HG03442 (cell line): ENCODE measurements around the gene PSMD1.
"Not testable (repeated sequence)": the region's sequence is repeated elsewhere in the genome, so short reads cannot be mapped to it uniquely, and the experiment has no call there.

Source experiments
- ATAC-seq: cut with Tn5 transposase; IDR thresholded peaks from one replicate; pipeline ENCODE4 v1.9.1; 2021; ENCODE audit warnings: mild to moderate bottlenecking, moderate library complexity; ENCODE audit not compliant: unreplicated experiment

PSMD1 gene

DNA sequence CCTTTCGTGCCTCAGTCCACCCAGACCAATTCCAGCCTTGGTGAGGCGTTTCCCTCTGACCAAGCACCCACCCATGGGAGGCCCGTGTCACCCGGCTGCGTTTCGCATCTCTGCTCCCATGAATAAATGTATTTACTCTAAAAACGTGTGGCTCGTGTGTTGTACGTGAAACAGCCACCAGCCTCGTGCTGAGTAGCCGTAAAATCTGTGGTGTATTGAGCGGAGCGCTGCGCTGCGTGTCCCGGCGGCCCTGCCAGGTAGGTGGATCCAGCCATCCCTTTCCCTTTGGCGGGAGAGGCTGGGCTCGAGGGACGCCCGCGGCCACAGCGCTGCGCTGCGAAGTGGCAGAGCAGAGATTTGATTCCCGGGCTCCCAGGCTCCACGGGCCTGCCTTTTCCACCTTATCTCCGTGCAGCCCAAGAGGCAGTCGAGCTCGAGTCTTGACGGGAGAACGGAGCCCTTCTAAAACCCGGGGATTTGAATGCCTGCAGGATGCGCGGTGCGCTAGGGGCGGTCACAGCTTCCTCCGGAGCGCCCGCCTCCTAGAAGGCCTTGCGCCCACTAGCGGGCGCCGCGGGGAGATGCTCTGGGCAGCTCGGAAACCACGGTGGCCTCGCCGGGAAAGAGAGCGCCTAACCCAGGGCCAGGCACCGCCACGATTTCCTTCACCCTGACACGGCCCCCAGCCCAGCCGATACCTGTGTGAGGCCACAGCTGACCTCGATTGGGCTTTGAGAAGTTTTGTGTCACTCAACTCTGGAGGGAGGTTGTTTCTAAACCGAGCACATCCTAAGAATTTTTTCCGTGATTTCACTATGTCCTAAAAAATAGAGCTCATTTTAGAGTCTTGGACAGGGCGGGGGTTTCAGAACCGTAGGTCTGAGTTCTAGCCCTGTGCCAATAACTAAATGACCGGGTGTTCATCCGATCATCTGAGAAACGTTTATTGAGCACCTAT lies 3.9 kb upstream of the PSMD1 start:
- ATAC-seq: peak; percentile 55

DNA sequence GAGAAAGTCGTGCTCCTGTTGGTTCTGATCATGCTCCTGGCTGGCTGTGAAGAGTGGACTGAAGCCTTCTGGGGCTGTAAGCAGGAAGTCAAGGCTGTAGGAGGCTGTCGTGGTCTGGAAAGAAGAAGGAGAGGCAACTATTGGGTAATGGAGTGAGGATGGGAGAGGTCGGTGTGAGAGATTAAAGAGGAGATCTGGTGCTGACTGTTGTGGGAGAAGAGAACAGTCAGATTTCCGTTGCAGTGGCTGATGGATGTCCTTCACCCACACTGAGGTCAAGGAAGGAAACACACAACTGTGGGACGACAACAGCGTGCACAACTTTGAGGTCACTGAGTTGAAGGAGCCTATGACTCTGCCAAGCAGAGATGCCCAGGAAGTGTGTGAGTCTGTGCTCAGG lies 2.8 kb upstream of the PSMD1 start:
- no peak for ATAC-seq

DNA sequence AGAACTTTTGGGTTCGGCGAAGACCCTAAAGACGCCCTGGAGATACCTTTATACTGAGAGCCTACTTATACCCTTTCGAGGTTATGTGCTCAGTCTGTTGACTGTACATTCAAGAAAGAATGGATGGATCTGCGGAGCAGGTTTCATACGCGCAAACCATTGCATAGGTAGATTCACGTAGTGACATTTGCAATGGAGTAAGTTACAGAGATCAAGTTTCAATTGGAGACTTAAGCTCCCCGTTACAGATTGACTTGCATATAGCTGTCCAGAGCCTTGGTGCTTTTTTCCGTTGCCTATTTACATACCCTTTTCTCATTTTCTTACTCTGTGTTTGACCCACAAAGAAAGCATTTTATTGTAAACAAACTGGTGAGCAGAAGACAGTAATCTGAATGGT lies 923 bp downstream of the PSMD1 start:
- no peak for ATAC-seq

DNA sequence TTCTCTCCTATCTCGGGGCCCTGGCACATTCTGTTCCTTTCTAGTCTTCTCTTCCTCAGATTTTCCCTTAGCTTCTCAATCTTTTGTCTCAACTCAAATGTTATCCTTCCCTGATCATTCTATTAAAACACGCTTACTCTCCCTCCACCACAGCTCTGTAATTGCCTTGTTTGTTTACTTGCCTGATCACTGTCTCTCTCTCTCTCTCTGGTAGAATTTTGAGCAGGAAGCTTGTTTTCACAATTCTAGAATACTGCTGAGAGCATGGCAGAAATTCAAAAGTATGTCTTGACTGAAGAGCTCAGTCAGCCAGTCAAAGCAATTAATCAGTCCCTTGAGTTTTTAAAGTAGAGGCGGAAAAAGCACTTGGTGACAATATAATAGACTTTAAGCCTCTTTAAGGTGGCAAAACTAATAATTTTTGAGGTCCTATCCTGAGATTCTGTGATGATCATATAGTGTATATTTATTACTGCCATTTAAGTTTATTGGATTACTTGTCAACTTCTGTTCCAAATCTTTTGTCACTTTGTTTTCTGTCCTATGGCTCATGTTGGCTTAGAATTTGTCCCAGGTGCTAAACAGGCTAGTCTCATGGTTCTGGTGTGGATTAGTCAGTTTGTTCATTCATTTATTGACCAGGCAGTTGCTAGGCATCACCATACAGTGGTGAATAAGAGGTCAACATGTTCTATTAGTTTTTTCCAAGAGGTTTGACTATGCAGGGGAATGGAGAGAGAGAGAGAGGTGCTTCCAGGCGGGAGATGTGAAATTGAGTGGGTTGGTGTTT lies 2.3 kb downstream of the PSMD1 start:
- no peak for ATAC-seq

DNA sequence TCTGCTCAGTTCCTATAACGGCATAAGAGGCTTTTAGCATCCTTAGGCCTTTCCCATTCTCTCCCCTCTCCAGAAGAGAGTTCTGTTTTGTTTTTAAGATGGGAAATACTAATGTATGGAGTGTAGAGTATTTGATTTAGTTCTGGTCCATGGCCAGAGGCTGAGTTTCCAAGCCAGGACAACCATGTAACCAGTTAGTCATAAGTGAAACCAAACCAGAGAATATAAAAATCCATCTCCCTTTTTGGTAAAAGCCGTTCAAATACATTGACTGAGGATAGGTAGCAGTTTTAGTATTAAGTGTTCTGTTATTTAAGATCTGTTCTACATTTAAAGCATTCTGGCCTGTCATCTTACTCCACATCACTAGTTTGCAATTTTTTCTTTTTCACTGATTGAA lies 3.1 kb downstream of the PSMD1 start:
- ATAC-seq: no peak

DNA sequence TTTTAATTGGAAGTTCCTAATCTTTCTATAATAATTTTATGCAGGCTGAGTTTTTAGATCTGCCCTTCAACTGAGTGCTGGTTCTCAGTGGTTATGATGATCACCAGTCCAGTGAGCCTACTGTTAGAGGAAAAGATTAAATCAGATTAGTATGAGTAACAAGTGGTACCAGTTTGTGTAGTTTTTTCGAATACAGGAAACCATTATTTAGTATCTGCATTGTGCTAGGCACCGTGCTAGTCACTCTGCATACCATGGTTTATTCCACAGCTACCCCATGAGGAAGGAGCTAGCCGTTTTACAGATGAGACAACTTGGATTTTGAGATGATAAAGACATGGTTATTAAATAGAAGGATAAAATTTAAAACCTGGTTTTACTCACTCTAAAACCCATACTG lies 6.1 kb downstream of the PSMD1 start:
- no peak for ATAC-seq

DNA sequence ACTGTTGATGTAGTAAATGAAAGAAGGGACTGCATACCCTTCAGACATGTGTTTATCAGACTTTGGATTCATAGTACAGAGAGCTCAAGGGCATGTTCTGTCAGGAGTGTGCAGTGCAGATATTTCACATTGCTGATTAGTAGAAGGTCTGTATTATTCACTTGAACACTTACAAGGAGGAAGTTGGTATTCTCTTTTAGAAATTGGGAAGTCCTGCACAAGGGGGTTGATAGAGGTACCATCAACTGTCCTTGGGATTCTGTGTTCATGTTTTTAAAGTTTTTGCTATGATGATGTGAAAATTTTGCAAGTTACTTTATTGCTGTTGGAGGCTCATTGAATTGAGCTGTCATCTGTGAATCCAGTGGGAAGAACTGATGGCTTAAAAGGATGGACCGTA lies 6.7 kb downstream of the PSMD1 start:
- no peak for ATAC-seq

DNA sequence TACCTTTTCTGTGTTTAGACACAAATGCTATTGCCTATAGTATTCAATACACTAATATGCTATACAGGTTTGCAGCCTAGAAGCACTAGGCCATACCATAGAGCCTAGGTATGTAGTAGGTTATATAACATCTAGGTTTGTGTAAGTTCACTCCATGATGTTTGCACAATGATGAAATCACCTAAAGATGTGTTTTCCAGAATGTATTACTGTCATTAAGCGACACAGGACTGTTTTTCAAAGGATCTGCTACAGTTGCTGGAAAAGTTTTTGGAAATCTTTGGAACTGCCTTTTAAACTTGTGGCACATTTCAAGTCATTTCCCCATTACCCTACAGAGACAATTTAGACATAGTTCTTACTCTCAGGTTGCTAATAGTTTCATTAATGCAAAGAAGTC lies 9.3 kb downstream of the PSMD1 start:
- no peak for ATAC-seq

DNA sequence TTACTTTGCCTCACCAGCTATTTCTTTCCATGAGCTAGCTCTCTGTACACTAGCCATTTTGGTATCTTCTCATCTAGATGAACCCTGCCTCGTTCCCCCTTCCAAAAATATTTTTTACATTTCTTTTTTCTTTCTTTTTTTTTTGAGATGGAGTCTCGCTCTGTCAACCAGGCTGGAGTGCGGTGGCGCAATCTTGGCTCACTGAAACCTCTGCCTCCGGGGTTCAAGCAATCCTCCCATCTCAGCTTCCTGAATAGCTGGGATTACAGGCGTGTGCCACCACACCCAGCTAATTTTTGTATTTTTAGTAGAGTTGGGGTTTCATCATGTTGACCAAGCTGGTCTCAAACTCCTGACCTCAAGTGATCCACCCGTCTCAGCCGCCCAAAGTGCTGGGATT lies 10.9 kb downstream of the PSMD1 start:
- not testable (repeated sequence) for ATAC-seq

DNA sequence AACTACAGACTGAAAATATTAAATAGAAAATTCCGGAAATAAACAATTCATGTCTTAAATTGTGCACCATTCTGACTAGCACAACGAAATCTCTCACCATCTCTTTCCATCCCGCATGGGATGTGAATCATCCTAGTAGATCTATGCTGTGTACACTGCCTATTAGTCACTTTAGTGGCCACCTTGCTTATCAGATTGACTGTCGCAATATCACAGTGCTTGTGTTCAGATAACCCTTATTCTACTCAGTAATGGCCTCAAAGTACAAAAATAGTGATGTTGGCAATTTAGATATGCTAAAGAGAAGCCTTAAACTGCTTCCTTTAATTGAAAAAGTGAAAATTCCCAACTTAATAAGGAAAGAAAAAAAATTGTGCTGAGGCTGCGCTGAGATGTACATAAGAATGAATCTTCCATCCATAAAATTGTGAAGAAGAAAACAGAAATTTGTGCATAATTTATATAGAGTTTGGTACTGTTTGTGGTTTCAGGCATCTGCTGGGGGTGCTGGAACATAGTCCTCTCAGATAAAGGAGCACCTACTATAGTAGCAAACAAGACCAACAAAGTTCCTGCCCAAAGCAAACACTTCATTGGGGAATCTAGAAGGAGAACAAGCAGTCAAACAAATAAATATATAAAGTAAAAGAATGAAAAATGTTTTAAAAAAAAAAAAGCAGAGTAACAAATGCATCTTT lies 12.0 kb downstream of the PSMD1 start:
- ATAC-seq: no peak

DNA sequence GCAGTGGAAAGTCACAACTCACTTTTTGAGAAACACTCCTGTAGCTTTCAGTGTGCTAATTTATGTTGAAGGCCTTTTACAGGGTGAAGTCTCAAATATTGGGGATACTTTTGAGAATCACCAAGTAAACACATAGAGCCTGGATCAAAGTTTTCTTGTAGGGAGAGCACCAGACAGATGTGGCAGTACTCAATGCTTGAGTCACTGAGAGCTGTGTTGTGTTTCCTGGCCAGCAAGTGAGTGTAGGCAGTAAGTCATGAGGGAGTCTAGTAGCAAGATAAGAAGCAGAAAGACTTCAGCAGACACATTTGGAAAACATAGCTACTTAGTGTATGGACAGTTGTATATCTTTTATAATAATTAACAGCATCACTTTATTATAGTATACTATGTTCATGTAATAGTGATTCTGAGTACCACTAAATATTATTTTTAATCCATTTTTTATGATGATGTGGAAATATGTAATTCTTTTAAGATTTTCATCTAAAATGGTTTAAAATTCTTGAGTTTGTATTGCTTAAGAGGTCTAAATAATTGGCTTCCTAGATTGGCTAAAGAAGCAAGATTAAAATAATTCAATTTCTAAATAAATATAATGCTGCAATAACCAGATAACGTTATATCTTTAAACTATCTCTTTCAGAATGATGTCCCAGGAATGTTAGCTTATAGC lies 12.8 kb downstream of the PSMD1 start:
- no peak for ATAC-seq

DNA sequence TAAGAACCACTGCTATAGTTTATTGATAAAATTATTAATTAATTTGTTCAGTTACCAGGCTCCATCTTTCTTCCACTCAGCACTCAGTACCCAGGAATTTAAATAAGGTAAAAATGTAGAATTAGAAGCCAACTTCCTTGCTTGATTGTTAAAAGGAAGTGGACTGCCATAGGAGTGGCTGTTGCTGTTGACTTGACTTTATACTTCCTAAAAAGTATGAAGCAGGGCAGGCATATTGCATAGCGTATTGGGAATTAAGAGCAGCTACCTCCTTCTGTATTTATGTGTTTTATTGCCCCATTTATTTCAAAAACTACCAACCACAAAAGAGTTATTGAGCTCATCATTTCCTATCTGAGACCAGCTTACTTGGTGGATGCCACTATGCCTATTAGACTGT lies 27.9 kb downstream of the PSMD1 start:
- no peak for ATAC-seq

DNA sequence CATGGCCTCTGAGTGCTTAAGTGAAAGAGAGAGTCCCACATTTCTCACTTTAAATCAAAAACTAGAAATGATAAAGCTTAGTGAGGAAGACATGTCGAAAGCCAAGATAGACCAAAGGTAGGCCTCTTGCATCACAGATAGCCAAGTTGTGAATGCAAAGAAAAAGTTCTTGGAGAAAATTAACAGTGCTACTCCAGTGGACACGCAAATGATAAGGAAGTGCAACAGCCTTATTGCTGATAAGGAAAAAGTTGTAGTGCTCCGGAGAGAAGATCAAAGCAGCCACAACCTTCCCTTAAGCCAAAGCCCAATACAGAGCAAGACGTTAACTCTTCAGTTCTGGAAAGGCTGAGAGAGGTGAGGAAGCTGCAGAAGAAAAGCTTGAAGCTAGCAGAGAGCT lies 32.1 kb downstream of the PSMD1 start:
- ATAC-seq: no peak

DNA sequence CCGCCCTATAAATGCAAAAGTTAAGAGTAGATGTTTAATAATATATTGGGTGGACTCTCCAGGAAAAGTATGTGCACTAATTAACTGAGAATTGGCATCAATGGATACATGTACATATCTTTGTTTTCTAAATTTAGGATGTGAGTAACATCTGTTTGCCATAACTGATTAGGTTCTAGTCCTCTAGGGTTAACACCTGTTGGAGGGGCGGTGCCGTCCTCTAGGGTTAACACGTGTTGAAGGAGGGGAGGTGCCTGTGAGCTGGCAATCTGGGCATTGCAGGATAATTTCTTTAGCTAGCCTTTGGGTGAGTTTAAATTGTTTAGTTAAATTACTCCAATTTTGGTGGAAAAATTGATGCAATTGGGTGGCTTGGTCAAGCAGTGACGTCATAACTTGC lies 37.3 kb downstream of the PSMD1 start:
- no peak for ATAC-seq

DNA sequence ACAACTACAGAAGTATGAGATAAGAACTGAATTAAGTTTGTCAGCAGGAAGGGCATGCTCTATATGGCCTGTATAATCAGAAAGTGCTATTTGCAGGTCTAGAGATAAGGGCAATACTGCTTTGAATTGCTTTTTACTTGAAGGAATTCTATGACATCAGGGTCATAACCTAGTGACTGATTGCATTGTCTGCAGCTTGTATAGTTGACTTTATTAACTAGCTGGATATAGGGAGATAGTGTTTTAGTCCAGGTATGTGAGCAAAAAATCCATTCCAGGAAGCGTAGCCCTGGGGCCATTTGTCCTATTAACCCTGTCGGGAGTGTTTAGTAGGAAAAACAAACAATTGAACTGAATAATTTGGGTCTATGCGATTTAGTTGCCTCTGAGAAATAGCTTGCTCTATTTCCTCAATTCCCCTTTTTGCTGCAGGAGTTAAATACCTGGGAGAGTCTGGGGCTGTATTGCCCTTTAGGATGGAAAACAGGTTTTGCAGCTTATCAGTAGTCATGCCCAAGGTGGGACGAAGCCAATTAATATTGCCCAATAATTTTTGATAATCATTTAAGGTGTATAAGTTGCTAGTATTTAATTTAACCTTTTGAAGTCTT lies 38.2 kb downstream of the PSMD1 start:
- ATAC-seq: no peak

DNA sequence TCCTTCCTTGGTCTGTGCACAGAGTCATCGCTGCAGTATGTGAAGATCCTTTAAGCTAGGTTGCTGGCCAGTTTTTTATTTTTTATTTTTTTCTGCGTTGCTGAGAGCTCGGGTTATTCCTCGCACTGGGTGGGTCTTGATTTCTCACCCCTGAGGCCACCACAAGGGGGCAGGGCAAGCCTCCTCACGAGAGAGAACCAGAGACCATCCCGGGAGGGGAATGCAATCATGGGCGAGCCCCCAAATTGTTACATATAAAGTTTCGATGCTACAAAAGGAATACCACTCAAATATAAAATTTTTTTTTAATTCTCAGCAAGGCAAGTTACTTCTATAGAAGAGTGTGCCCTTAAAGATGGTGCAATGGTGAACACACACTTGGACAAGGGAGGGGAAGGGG lies 43.3 kb downstream of the PSMD1 start:
- no peak for ATAC-seq

DNA sequence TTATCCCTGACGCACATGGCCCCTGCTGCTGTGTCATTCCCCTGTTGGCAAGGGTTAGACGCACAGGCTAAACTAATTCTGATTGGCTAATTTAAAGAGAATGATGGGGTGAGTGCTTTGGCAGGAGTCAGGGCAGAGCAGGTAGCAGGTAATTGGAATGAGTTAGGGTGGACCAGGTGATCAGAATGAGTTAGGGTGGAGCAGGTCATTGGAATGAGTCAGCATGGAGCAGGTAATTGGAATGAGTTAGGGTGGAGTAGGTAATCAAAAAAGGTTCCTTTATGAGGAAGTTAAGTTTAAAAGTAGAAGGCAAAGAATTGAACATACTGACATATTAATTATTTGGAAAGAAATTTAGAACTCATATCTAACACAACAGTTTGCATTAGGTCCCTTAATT lies 43.7 kb downstream of the PSMD1 start:
- ATAC-seq: not testable (repeated sequence)

DNA sequence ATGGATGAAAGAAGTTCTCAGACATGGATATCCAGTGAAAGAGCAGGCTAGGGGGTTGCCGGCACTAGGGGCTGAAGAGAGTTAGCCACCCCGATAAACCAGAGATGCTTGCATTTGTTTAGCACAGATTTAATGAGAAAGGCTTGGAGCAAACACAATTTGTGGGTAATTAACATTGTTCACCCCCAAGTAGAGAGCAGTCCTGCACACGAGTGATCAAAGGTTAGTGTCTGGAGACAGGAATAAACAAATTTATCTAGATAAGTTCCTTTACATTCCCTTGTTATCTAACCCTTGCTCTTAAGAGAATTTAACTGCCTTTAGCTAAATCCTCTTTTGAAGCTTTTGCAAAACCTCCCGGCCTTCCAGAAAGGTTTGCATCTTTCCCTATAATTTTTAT lies 44.3 kb downstream of the PSMD1 start:
- no peak for ATAC-seq

DNA sequence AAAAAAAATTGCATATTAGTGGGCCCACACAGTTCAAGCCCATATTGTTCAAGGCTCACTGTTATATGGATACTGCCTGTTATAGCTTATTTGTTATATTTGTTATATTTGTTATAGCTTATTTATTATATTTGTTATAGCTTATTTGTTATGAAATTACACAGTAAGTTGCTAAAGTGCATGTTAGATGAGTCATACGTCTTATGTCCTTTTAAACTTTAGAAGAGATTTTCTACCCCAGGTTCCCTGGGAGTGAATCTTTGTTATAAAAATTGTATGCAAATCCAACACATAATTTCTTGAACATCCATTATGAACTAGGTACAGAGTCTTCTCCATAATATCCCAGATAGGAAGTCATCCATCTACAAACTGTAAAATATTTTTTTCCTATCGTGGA lies 46.1 kb downstream of the PSMD1 start:
- no peak for ATAC-seq

DNA sequence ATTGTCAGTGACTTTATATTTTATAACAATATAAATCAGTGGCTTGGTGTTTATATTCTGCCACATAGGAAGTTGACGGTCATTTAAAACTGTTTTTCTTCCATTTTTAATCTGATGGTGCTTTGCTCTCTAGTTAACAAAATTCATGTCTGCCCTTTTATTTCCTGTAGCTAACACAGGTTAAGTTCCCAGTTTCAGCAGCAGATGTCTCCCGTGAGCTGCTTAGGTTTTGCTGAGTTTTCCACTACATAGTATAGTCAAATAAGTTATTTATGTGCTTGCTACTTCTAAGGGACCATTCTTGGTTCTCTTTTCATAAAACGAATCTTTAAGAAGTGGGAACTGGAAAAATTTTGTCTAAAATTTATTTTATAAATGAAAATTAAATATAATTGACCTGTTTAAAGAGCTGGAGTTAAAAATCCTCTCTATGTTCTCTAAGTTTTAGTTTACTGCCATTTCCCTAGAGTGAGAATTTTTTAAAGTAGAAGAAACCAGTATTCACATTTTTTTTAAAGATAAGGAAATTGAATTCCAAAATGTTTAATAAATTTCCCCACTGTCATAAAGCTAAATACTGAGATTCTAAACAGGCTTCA lies 47.5 kb downstream of the PSMD1 start:
- peak; percentile 76 for ATAC-seq
